BLaER1 (cell line): ENCODE results near the gene CAPN1.

Source experiments
- H3K27ac ChIP-seq: shearing (Covaris generic); formaldehyde crosslinking; 2 replicates; pipeline ENCODE4 v1.8.1; 2022
- H3K27me3 ChIP-seq: shearing (Covaris generic); formaldehyde crosslinking; 2 replicates; pipeline ENCODE4 v1.8.1; 2022
- H3K36me3 ChIP-seq: shearing (Covaris generic); formaldehyde crosslinking; 2 replicates; pipeline ENCODE4 v1.8.1; 2022
- H3K4me1 ChIP-seq: shearing (Covaris generic); formaldehyde crosslinking; 2 replicates; pipeline ENCODE4 v1.8.1; 2022
- H3K4me2 ChIP-seq: shearing (Covaris generic); formaldehyde crosslinking; 2 replicates; pipeline ENCODE4 v1.8.1; 2022
- H3K4me3 ChIP-seq: shearing (Covaris generic); formaldehyde crosslinking; 2 replicates; pipeline ENCODE4 v1.8.1; 2022
- H3K9ac ChIP-seq: shearing (Covaris generic); formaldehyde crosslinking; 2 replicates; pipeline ENCODE4 v1.8.1; 2022
- H3K9me3 ChIP-seq: shearing (Covaris generic); formaldehyde crosslinking; 2 replicates; pipeline ENCODE4 v1.8.1; 2022
- H4K20me1 ChIP-seq: shearing (Covaris generic); formaldehyde crosslinking; 2 replicates; pipeline ENCODE4 v1.8.1; 2022
- Cebpa-rat ChIP-seq: shearing (Covaris generic); IDR thresholded peaks from 2 replicates; pipeline ENCODE4 v1.8.1; 2022

CAPN1 gene

GRCh38 chr11:65208785-65209710 is 27.3 kb downstream of the CAPN1 start:
- peak overlapping the region; percentile 43; the same call in 1 of the 2 replicates for H3K27ac ChIP-seq
- H3K9me3 ChIP-seq = no peaks in the 10 kb centered on the region
- no peak for TF ChIP-seq Cebpa-rat
- peaks cover 13% of the 10 kb centered on the region; the same call in 1 of the 2 replicates for H4K20me1 ChIP-seq
- H3K9ac ChIP-seq = peak overlapping the region; percentile 55; the same call in 1 of the 2 replicates
- no peaks in the 10 kb centered on the region for H3K27me3 ChIP-seq
- peaks cover 82% of the 10 kb centered on the region for H3K36me3 ChIP-seq
- H3K4me2 ChIP-seq = 0 out of 2 replicates have a peak overlapping the region, but pooled peaks have one; percentile 17
- no peak overlapping the region for H3K4me3 ChIP-seq
- H3K4me1 ChIP-seq = peaks cover 44% of the 10 kb centered on the region

- Histone ChIP-seq H3K4me2 (no peak overlapping the region), H3K27me3 (no peaks in the 10 kb centered on the region), H3K9ac (no peak overlapping the region), H3K4me1 (peaks cover 52% of the 10 kb centered on the region), H3K27ac (no peak overlapping the region), H3K4me3 (no peak overlapping the region), H4K20me1 (peaks cover 5% of the 10 kb centered on the region; the same call in 1 of the 2 replicates), H3K9me3 (no peaks in the 10 kb centered on the region), H3K36me3 (peaks cover 74% of the 10 kb centered on the region)
- TF ChIP-seq Cebpa-rat = no peak
Observed at GRCh38 chr11:65209711-65210360, 28.1 kb downstream of the CAPN1 start.

- H3K4me3 ChIP-seq = no peak overlapping the region
- H3K9ac ChIP-seq = no peak overlapping the region
- no peak overlapping the region for H3K27ac ChIP-seq
- H4K20me1 ChIP-seq = peaks cover under 1% of the 10 kb centered on the region; the same call in 1 of the 2 replicates
- H3K9me3 ChIP-seq = no peaks in the 10 kb centered on the region
- no peak for TF ChIP-seq Cebpa-rat
- no peak overlapping the region for H3K4me2 ChIP-seq
- peaks cover 69% of the 10 kb centered on the region for H3K36me3 ChIP-seq
- no peaks in the 10 kb centered on the region for H3K27me3 ChIP-seq
- peaks cover 57% of the 10 kb centered on the region for H3K4me1 ChIP-seq
Observed at GRCh38 chr11:65210361-65210731, 28.6 kb downstream of the CAPN1 start.

GRCh38 chr11:65210748-65211147 is 29.0 kb downstream of the CAPN1 start:
- H3K27ac ChIP-seq = no peak overlapping the region
- no peaks in the 10 kb centered on the region for H4K20me1 ChIP-seq
- no peak overlapping the region for H3K4me3 ChIP-seq
- H3K9me3 ChIP-seq = no peaks in the 10 kb centered on the region
- no peak for TF ChIP-seq Cebpa-rat
- H3K9ac ChIP-seq = no peak overlapping the region
- H3K4me2 ChIP-seq = no peak overlapping the region
- peaks cover 59% of the 10 kb centered on the region for H3K4me1 ChIP-seq
- peaks cover 65% of the 10 kb centered on the region for H3K36me3 ChIP-seq
- H3K27me3 ChIP-seq = no peaks in the 10 kb centered on the region

GRCh38 chr11:65211293-65212105 is 29.8 kb downstream of the CAPN1 start:
- H3K27ac ChIP-seq = peak overlapping the region; percentile 42
- no peak for TF ChIP-seq Cebpa-rat
- no peaks in the 10 kb centered on the region for H4K20me1 ChIP-seq

GRCh38 chr11:65212226-65212801 is 30.6 kb downstream of the CAPN1 start:
- Histone ChIP-seq H3K4me1 (peaks cover 59% of the 10 kb centered on the region), H3K36me3 (peaks cover 50% of the 10 kb centered on the region), H3K9ac (peak overlapping the region; percentile 47; the same call in 1 of the 2 replicates), H4K20me1 (no peaks in the 10 kb centered on the region), H3K4me3 (no peak overlapping the region), H3K9me3 (no peaks in the 10 kb centered on the region), H3K27me3 (no peaks in the 10 kb centered on the region), H3K4me2 (peak overlapping the region; percentile 88), H3K27ac (peak overlapping the region; percentile 42)
- no peak for TF ChIP-seq Cebpa-rat

More at GRCh38 chr11:65211293-65212105, 29.8 kb downstream of the CAPN1 start:
- no peak overlapping the region; the same call in 1 of the 2 replicates for H3K9ac ChIP-seq
- peaks cover 59% of the 10 kb centered on the region for H3K4me1 ChIP-seq
- peak overlapping the region; percentile 88 for H3K4me2 ChIP-seq
- H3K27me3 ChIP-seq = no peaks in the 10 kb centered on the region
- H3K36me3 ChIP-seq = peaks cover 58% of the 10 kb centered on the region
- H3K9me3 ChIP-seq = no peaks in the 10 kb centered on the region
- H3K4me3 ChIP-seq = no peak overlapping the region

GRCh38 chr11:65213322-65214211 is 31.8 kb downstream of the CAPN1 start:
- H3K4me3 ChIP-seq = peak overlapping the region; percentile 3; the same call in 1 of the 2 replicates
- H3K4me1 ChIP-seq = peaks cover 55% of the 10 kb centered on the region
- peak overlapping the region; percentile 88 for H3K4me2 ChIP-seq
- TF ChIP-seq Cebpa-rat = no peak
- H3K27ac ChIP-seq = peak overlapping the region; percentile 72
- no peaks in the 10 kb centered on the region for H4K20me1 ChIP-seq
- no peaks in the 10 kb centered on the region for H3K9me3 ChIP-seq
- H3K9ac ChIP-seq = peak overlapping the region; percentile 57
- no peaks in the 10 kb centered on the region for H3K27me3 ChIP-seq
- H3K36me3 ChIP-seq = peaks cover 37% of the 10 kb centered on the region

- H3K36me3 ChIP-seq = peaks cover 30% of the 10 kb centered on the region
- H4K20me1 ChIP-seq = no peaks in the 10 kb centered on the region
- H3K4me3 ChIP-seq = peak overlapping the region; percentile 3
- peak overlapping the region; percentile 72 for H3K27ac ChIP-seq
- H3K9ac ChIP-seq = peak overlapping the region; percentile 57
- no peaks in the 10 kb centered on the region for H3K9me3 ChIP-seq
- peak overlapping the region; percentile 88 for H3K4me2 ChIP-seq
- no peaks in the 10 kb centered on the region for H3K27me3 ChIP-seq
- TF ChIP-seq Cebpa-rat = no peak
- H3K4me1 ChIP-seq = peaks cover 47% of the 10 kb centered on the region
Observed at GRCh38 chr11:65214212-65214845, 32.6 kb downstream of the CAPN1 start.
